OCI-LY1 (cell line): ENCODE data around the gene PPP1R15B.

Experiments
- H2AFZ ChIP-seq: fragments of 200-600 bp; sonication (generic), shearing (Covaris generic); 2 replicates; pipeline ENCODE4 v1.6.0; 2014; ENCODE audit warnings: antibody characterized with exemption, mild to moderate bottlenecking, low read length
- H3F3A ChIP-seq: fragments of 200-600 bp; sonication (generic), shearing (Covaris generic); 2 replicates; pipeline ENCODE4 v1.6.0; 2014; ENCODE audit warnings: mild to moderate bottlenecking, antibody characterized with exemption, low read length, moderate library complexity; ENCODE audit not compliant: insufficient read depth
- H3K27ac ChIP-seq: fragments of 200-600 bp; sonication (generic); 2 replicates; pipeline ENCODE4 v1.5.1; 2014; ENCODE audit warnings: low read length, mixed run types, mild to moderate bottlenecking, low read depth; ENCODE audit not compliant: poor library complexity, severe bottlenecking
- H3K27me3 ChIP-seq: fragments of 200-600 bp; sonication (generic); 2 replicates; pipeline ENCODE4 v1.6.0; 2014; ENCODE audit warnings: antibody characterized with exemption, mild to moderate bottlenecking, low read length, moderate library complexity; ENCODE audit not compliant: insufficient read depth
- H3K36me3 ChIP-seq: fragments of 200-600 bp; sonication (generic); 2 replicates; pipeline ENCODE4 v1.6.1; 2014; ENCODE audit warnings: mild to moderate bottlenecking, antibody characterized with exemption, low read length, moderate library complexity, mixed read lengths; ENCODE audit not compliant: insufficient read depth
- H3K4me1 ChIP-seq: fragments of 200-600 bp; sonication (generic); 2 replicates; pipeline ENCODE4 v1.5.1; 2014; ENCODE audit warnings: mild to moderate bottlenecking, low read length, moderate library complexity; ENCODE audit not compliant: insufficient read depth, severe bottlenecking
- H3K4me2 ChIP-seq: fragments of 200-600 bp; sonication (generic), shearing (Covaris generic); 2 replicates; pipeline ENCODE4 v1.6.1; 2014; ENCODE audit warnings: low read length
- H3K4me3 ChIP-seq: fragments of 200-600 bp; sonication (generic); 2 replicates; pipeline ENCODE4 v1.5.1; 2014; ENCODE audit warnings: low read length, low read depth, mild to moderate bottlenecking, mixed read lengths; ENCODE audit not compliant: poor library complexity, severe bottlenecking
- H3K79me2 ChIP-seq: fragments of 200-600 bp; shearing (Covaris generic); 2 replicates; pipeline ENCODE4 v1.6.1; 2016; ENCODE audit warnings: mixed run types, low read length, mixed read lengths; ENCODE audit not compliant: insufficient read depth
- H3K9ac ChIP-seq: fragments of 200-600 bp; sonication (generic), shearing (Covaris generic); 2 replicates; pipeline ENCODE4 v1.6.1; 2014; ENCODE audit warnings: mild to moderate bottlenecking, low read length, mixed read lengths
- H3K9me2 ChIP-seq: fragments of 200-600 bp; sonication (generic), shearing (Covaris generic); 2 replicates; pipeline ENCODE4 v1.6.1; 2014; ENCODE audit warnings: low read depth, mild to moderate bottlenecking, low read length, mixed read lengths
- H3K9me3 ChIP-seq: fragments of 200-600 bp; shearing (Covaris generic); 2 replicates; pipeline ENCODE4 v1.6.1; 2014; ENCODE audit warnings: low read length, mixed read lengths
- H4K20me1 ChIP-seq: fragments of 200-600 bp; sonication (generic), shearing (Covaris generic); 2 replicates; pipeline ENCODE4 v1.6.0; 2016; ENCODE audit warnings: mild to moderate bottlenecking, low read length; ENCODE audit not compliant: insufficient read depth
- EZH2 ChIP-seq: fragments of 200-600 bp; sonication (generic), shearing (Covaris generic); IDR thresholded peaks from 2 replicates; pipeline ENCODE4 v1.8.0; 2017; ENCODE audit warnings: borderline replicate concordance, mixed run types, mild to moderate bottlenecking, antibody characterized with exemption, low read length, moderate library complexity, mixed read lengths
- TF ChIP-seq, protein P1 (sequence below): fragments of 200-600 bp; sonication (generic), shearing (Covaris generic); IDR thresholded peaks from 2 replicates; pipeline ENCODE4 v1.5.1; 2017; ENCODE audit warnings: mild to moderate bottlenecking, antibody characterized with exemption, low read length, moderate library complexity, mixed read lengths

PPP1R15B gene

DNA sequence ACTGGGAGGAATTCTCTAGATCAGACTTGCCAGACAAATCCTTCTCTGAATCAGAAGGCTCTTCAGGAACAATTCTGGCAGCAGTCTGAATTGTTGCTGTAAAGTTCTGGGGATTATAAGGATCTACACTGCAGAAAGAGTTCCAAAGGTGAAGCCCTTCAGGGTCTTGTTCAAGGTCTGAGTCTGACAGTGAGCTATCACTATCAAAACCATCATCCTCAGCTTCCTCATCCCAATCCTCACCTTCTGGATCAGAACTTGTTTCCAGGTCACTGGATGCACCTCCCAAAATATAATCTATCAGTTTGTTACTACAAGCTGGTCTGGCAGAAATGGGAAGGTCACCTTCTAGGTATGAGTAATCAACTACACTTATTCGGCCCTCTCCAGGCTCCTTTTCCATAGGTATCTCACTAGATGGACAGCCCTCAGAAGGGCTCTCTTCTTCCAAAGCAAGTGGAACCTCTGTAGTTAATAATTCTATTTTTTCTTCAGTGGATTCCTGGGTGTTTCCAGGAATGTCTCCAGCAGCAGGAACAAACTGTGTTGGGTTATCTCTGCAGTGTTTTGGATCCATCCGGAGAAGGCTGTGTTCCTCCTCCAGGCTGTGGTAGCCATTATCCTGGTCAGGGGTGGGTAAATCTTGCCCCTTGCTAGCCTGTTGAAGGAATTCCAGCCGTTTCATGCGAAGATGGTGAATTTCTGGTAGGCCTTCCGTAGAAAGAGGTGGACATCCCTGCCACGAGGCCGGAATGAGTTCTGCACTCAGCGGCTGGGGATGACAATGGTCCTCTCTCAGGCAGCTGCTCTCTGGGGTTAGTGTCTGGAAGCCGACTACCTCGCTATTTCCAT, 1.6 kb downstream of the PPP1R15B start:
- TF ChIP-seq, protein P1, sequence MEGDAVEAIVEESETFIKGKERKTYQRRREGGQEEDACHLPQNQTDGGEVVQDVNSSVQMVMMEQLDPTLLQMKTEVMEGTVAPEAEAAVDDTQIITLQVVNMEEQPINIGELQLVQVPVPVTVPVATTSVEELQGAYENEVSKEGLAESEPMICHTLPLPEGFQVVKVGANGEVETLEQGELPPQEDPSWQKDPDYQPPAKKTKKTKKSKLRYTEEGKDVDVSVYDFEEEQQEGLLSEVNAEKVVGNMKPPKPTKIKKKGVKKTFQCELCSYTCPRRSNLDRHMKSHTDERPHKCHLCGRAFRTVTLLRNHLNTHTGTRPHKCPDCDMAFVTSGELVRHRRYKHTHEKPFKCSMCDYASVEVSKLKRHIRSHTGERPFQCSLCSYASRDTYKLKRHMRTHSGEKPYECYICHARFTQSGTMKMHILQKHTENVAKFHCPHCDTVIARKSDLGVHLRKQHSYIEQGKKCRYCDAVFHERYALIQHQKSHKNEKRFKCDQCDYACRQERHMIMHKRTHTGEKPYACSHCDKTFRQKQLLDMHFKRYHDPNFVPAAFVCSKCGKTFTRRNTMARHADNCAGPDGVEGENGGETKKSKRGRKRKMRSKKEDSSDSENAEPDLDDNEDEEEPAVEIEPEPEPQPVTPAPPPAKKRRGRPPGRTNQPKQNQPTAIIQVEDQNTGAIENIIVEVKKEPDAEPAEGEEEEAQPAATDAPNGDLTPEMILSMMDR, result no peak
- TF ChIP-seq EZH2, result no peak
- H3K4me3 ChIP-seq, result peak overlapping the region; percentile 91
- peaks cover 48% of the 10 kb centered on the region for H3K4me1 ChIP-seq
- H3K9ac ChIP-seq, result peak overlapping the region; percentile 95
- H2AFZ ChIP-seq, result no peak overlapping the region
- H3K4me2 ChIP-seq, result peak overlapping the region; percentile 94
- H4K20me1 ChIP-seq, result 0 out of 2 replicates have a peak, but pooled peaks cover 6% of the 10 kb centered on the region
- peaks cover 65% of the 10 kb centered on the region for H3K79me2 ChIP-seq
- H3K27me3 ChIP-seq, result no peaks in the 10 kb centered on the region
- H3K9me3 ChIP-seq, result no peaks in the 10 kb centered on the region
- H3K27ac ChIP-seq, result peak overlapping the region; percentile 84
- H3F3A ChIP-seq, result peaks cover 8% of the 10 kb centered on the region; the same call in 1 of the 2 replicates
- peaks cover 58% of the 10 kb centered on the region for H3K36me3 ChIP-seq
- no peaks in the 10 kb centered on the region for H3K9me2 ChIP-seq

DNA sequence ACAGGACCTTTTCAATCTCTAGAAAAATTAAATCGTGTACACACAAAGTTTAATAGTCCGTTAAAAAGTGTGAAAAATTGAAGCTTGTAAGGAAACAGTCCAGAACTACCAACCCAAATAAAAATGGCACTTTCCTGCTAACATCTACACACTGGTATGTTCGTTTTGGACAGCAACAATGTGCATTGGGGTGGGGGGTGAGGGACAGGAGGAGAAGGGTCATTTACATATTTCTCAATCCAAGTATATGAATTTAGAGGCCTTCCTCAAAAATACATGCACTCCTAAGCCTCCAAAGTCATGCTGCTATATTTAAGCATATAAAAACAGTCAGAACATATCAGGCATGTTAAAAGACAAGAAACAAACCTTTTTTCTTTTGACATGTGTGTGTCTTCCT, 2.5 kb downstream of the PPP1R15B start:
- Histone ChIP-seq H3K4me1 (peaks cover 44% of the 10 kb centered on the region), H3K27ac (no peak overlapping the region), H3K79me2 (peaks cover 74% of the 10 kb centered on the region), H3K27me3 (no peaks in the 10 kb centered on the region), H3K9me2 (no peaks in the 10 kb centered on the region), H3F3A (peaks cover 4% of the 10 kb centered on the region; the same call in 1 of the 2 replicates), H4K20me1 (0 out of 2 replicates have a peak, but pooled peaks cover 10% of the 10 kb centered on the region), H3K4me2 (peak overlapping the region; percentile 94), H3K9me3 (no peaks in the 10 kb centered on the region), H3K4me3 (peak overlapping the region; percentile 91), H2AFZ (no peak overlapping the region), H3K36me3 (peaks cover 67% of the 10 kb centered on the region), H3K9ac (peak overlapping the region; percentile 95)
- TF ChIP-seq, protein P1, result no peak
- no peak for TF ChIP-seq EZH2

DNA sequence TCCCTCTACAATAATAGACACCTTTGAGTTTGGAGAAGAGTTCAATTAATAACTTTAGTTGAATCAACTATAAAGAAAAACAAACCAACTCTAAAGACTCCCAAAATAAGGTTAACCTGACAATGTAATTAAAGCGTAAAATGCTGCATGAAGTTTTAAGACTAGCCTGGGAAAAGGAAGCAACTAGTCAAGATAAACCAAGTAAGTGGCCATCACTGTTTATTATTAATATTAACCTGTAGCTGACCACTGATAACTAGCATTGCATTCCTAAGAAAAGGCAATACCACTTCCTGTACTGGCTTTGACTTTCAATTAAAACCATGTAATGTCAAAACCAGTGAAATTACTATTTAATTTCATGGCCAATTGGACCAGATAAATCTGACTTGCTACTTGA, 3.0 kb downstream of the PPP1R15B start:
- peaks cover 4% of the 10 kb centered on the region; the same call in 1 of the 2 replicates for H3F3A ChIP-seq
- H3K9ac ChIP-seq, result peak overlapping the region; percentile 95
- no peaks in the 10 kb centered on the region for H3K9me2 ChIP-seq
- no peaks in the 10 kb centered on the region for H3K27me3 ChIP-seq
- H3K4me1 ChIP-seq, result peaks cover 39% of the 10 kb centered on the region
- H3K4me2 ChIP-seq, result peak overlapping the region; percentile 94
- no peak overlapping the region for H3K27ac ChIP-seq
- no peak for TF ChIP-seq EZH2
- TF ChIP-seq, protein P1, result no peak
- H3K36me3 ChIP-seq, result peaks cover 72% of the 10 kb centered on the region
- no peaks in the 10 kb centered on the region for H3K9me3 ChIP-seq
- H3K79me2 ChIP-seq, result peaks cover 79% of the 10 kb centered on the region
- 0 out of 2 replicates have a peak, but pooled peaks cover 10% of the 10 kb centered on the region for H4K20me1 ChIP-seq
- peak overlapping the region; percentile 91 for H3K4me3 ChIP-seq
- H2AFZ ChIP-seq, result no peak overlapping the region
